H1 (cell line): Measurements from ENCODE around the gene KXD1. TPM values are rescaled to one million over a fixed set of nuclear protein-coding genes. Genes with fewer than 3 reads are reported as not detected.

Experiments used
- CHD7 ChIP-seq: fragments of 300-600 bp; sonication (generic); IDR thresholded peaks from 2 replicates; pipeline ENCODE4 v1.7.1; 2012; ENCODE audit warnings: low read length, moderate library complexity, mild to moderate bottlenecking, inconsistent platforms; ENCODE audit not compliant: insufficient replicate concordance
- JUND ChIP-seq: IDR thresholded peaks from 2 replicates; pipeline ENCODE4 v1.6.1; 2011; ENCODE audit warnings: mild to moderate bottlenecking, improper control_type of control experiment, low read length
- MAFK ChIP-seq: IDR thresholded peaks from 2 replicates; pipeline ENCODE4 v1.6.1; 2012; ENCODE audit warnings: low read depth, mild to moderate bottlenecking, improper control_type of control experiment, low read length
- PHF8 ChIP-seq: fragments of 200-600 bp; sonication (generic); conservative IDR thresholded peaks from 2 replicates; pipeline ENCODE4 v1.7.1; 2012; ENCODE audit warnings: low read depth, mild to moderate bottlenecking, inconsistent platforms, low read length, moderate library complexity
- RBBP5 ChIP-seq: IDR thresholded peaks from 2 replicates; pipeline ENCODE4 v1.7.1; 2012; ENCODE audit warnings: low read depth, mild to moderate bottlenecking, inconsistent platforms, low read length, moderate library complexity, borderline replicate concordance
- SIN3A ChIP-seq, 2 experiments: IDR thresholded peaks in 1 of 2; conservative IDR thresholded peaks in 1 of 2; 2 replicates each; pipeline ENCODE4 v1.6.1; 2011 to 2012; ENCODE audit warnings: low read length in 2 of 2, improper control_type of control experiment in 1 of 2, low read depth in 1 of 2, mild to moderate bottlenecking in 1 of 2
- TBP ChIP-seq: IDR thresholded peaks from 2 replicates; pipeline ENCODE4 v1.6.1; 2011; ENCODE audit warnings: low read depth, low read length, improper control_type of control experiment
- TEAD4 ChIP-seq: IDR thresholded peaks from 2 replicates; pipeline ENCODE4 v1.6.1; 2012; ENCODE audit warnings: low read depth, low read length, inconsistent platforms, mixed read lengths
- polyA plus RNA-seq, 7 experiments: library from polyadenylated mRNA; depleted of rRNA in 3 of 7; stranded (reverse) in 5 of 7; unstranded in 2 of 7; fragments of >200 nt in 5 of 7; fragments of 200-250 nt in 2 of 7; gene quantifications; 1 replicate in 5 of 7; 2 replicates in 1 of 7; 4 replicates in 1 of 7; pipeline versions ENCODE4 v1.2.1 to v1.2.3, GENCODE V29; 2011 to 2013; ENCODE audit warnings: missing spikeins in 2 of 7, mixed read lengths in 2 of 7
- total RNA-seq: library from RNA; stranded (reverse); fragmentation: NEBNext Ultra II Directional; extraction: Animal tissue kit (Norgen Biotek cat#: 25700); gene quantifications from 2 replicates; pipeline ENCODE4 v1.2.1, GENCODE V29; 2021

KXD1 gene
- total and polyA plus RNA-seq, 2 of the 8 experiments (the other 6 are each of a cell fraction or from before 2014, with no cell fraction given), result 115 to 267 TPM

GRCh38 chr19:18586306-18586705 is 28.6 kb downstream of the KXD1 start (continued):
- TF ChIP-seq CHD7 (no peak), RBBP5 (no peak), TEAD4 (no peak), JUND (no peak), SIN3A (conservative IDR thresholded peaks at IDR 0.05 in 1 of 2, IDR thresholded peaks at IDR 0.05 in 1 of 2; ENCODE audit: low read depth in 1 of 2, low read length in 2 of 2) (no peak), TBP (no peak), MAFK (no peak), PHF8 (no peak)
